Kidney glomerular epithelial cell (primary cell): Measurements from ENCODE around the gene ELL3.
"Not testable (repeated sequence)": the region's sequence is repeated elsewhere in the genome, so short reads cannot be mapped to it uniquely, and the experiment has no call there.

Experiments used
- DNase-seq: peaks from one replicate; lab custom pipeline; 2025; lab: John Stamatoyannopoulos, UW

ELL3 gene

GRCh38 chr15:43776718-43777266, at the start of gene ELL3:
Gene ELL3 (minus strand): TSS chr15:43776966. CDS start chr15:43776901, 65 bp downstream.
- peak; percentile 75 for DNase-seq

GRCh38 chr15:43826029-43826507, 49.3 kb upstream of the ELL3 start:
- no peak for DNase-seq

GRCh38 chr15:43825305-43825704, 48.5 kb upstream of the ELL3 start:
- not testable (repeated sequence) for DNase-seq

- peak; percentile 97 for DNase-seq
These were observed 47.8 kb upstream of the ELL3 start, which contains the start of gene MFAP1 for GRCh38 chr15:43824302-43825246. Gene MFAP1 (minus strand): TSS chr15:43824690. CDS start chr15:43824569, 121 bp downstream.

GRCh38 chr15:43821505-43821904, 44.7 kb upstream of the ELL3 start:
- DNase-seq, result no peak

GRCh38 chr15:43815064-43815463, 38.3 kb upstream of the ELL3 start:
- not testable (repeated sequence) for DNase-seq

GRCh38 chr15:43808960-43809678, 32.4 kb upstream of the ELL3 start:
- DNase-seq, result no peak

- DNase-seq, result no peak
These were observed 31.7 kb upstream of the ELL3 start for GRCh38 chr15:43808435-43808950.

GRCh38 chr15:43802676-43803075, 25.9 kb upstream of the ELL3 start:
- not testable (repeated sequence) for DNase-seq

- peak; percentile 91 for DNase-seq
These were observed 23.7 kb upstream of the ELL3 start, which contains the start of gene HYPK for GRCh38 chr15:43800286-43801141. Gene HYPK (plus strand): TSS chr15:43800599. CDS start chr15:43800623, 24 bp downstream.

GRCh38 chr15:43799945-43800285, 23.1 kb upstream of the ELL3 start, which contains the start of gene SERINC4:
Gene SERINC4 (minus strand): TSS chr15:43800220. CDS start chr15:43799986, 234 bp downstream.
- DNase-seq, result no peak

- no peak for DNase-seq
These were observed 22.6 kb upstream of the ELL3 start for GRCh38 chr15:43799209-43799944.

- DNase-seq, result no peak
These were observed 19.8 kb upstream of the ELL3 start for GRCh38 chr15:43796566-43796965.

GRCh38 chr15:43795997-43796396, 19.2 kb upstream of the ELL3 start:
- no peak for DNase-seq

- DNase-seq, result no peak
These were observed 18.4 kb upstream of the ELL3 start for GRCh38 chr15:43795197-43795596.

- no peak for DNase-seq
These were observed 17.7 kb upstream of the ELL3 start for GRCh38 chr15:43794269-43795037.

GRCh38 chr15:43793647-43794046, 16.9 kb upstream of the ELL3 start:
- DNase-seq, result no peak

- DNase-seq, result peak; percentile 26
These were observed 16.2 kb upstream of the ELL3 start for GRCh38 chr15:43792761-43793476.
